ENCODE measurements around the gene NPFFR1. TPM values are rescaled to one million over a fixed set of nuclear protein-coding genes. Genes with fewer than 3 reads are reported as not detected.
"Not testable (repeated sequence)": the region's sequence is repeated elsewhere in the genome, so short reads cannot be mapped to it uniquely, and the experiment has no call there.

The NPFFR1 gene
- total RNA-seq, 1 donor from 2014 or later = not detected

DNA sequence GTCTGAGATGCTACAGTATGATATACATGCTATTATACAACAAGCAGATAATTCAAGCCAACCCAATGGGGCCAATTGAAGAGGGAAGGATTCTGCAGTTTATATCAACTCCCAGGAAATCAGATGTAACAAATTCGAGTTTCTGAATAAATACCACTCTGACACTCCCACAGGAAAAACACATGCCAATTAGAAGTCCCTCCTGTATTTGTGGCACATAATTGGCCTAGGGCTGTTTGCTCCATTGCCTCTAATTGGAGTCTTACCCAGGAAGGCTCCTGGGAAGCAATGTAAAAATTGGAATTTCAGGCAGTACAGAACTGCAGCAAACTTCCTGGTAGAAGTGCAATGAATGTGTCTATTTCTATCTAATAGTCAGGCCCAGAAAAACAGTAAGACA, 55.3 kb downstream of the NPFFR1 start:
- DNase-seq (ENCODE audit: low spot score) = no peak
- ATAC-seq = no peak

DNA sequence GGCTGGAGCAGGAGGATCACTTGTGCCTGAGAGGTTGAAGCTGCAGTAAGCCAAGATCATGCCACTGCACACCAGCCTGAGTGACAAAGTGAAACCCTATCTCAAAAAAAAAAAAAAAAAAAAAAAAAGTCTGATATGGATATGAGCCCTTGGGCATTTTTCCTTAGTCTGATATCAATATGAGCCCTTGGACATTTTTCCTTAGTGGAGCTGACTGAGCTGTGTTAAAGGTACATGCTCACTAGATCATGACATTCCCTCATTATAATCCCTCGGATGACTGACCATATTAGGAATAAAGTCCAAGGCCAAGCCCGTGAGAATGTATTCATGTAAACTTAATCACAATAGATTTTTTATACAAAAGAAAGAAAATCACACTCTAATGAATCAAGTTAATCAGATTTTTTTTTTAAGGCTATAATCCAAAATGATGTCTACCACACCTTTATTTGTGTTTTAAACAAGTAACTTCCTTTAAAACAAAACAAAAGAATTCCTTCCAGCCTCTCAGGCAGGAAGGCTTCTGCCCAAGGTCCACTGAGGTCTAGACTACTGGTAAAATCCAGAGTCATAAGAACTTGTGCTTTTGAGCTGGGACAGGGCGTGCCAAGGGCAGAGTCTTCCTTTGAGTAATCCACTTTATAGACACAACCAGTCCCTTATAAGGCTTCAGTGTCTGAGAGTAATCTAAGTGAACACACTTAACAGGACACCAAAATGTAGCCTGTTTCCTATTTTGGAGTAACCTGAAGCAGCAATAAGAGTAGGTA, 56.1 kb downstream of the NPFFR1 start:
- no peak for DNase-seq (ENCODE audit: low spot score)

DNA sequence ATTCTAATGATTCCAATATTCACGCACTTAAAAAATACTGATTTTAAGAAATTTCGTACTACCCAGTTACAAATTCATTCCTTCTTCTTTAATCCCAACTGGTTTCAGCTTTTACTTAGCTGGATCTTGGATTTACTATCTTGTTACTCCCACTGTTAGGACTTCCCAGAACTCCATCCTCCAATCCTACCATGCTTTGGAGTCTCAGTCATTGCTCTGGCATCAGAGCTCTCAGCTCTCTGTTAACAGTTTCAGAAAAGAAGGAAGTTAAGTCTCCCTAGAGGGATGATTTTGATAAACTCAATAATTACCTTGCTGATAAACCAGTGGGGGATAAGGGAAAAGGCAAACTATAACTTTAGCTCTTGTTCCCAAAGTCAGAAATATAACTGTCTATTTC, 60.1 kb downstream of the NPFFR1 start:
- no peak for DNase-seq (ENCODE audit: low spot score)
- no peak for ATAC-seq

More for the DNA sequence above, 56.1 kb downstream of the NPFFR1 start:
- ATAC-seq = no peak

DNA sequence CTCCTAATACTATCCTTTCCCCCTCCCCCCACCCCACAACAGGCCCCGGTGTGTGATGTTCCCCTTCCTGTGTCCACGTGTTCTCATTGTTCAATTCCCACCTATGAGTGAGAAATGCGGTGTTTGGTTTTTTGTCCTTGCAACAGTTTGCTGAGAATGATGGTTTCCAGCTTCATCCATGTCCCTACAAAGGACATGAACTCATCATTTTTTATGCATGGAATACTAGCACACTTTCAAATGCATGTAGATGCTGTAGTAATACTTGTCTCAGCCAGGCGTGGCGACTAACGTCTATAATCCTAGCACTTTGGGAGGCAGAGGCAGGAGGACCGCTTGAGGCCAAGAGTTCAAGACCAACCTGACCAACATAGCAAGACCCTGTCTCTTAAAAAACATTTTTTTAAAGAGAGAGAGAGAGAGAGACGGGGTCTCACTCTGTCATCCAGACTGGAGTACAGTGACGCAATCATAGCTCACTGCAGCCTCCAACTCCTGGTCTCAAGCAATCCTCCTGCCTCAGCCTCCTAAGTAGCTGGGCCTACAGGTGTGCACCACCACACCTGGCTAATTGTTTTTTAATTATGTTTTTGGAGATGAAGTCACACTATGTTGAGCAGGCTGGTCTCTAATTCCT, 60.9 kb downstream of the NPFFR1 start:
- not testable (repeated sequence) for ATAC-seq; DNase-seq (ENCODE audit: low spot score)

DNA sequence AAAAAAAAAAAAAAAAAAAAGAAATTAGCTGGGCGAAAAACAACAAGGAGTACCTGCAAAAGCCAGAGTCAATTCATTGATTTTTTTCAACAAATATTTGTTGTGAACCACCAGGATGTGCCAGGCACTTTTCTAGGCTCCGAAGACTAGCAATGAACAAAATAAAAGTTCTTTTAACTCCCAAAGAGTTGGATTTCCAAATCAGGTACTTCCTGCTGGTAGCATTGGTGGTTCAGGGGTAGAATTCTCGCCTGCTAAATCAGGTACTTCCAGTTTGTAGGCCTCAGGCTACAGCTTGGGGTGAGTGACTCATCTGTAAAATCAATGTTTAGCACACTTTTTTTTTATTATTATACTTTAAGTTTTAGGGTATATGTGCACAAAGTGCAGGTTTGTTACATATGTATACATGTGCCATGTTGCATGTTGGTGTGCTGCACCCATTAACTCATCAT, 61.4 kb downstream of the NPFFR1 start:
- DNase-seq (ENCODE audit: low spot score) (no peak), ATAC-seq (peak; percentile 75)

DNA sequence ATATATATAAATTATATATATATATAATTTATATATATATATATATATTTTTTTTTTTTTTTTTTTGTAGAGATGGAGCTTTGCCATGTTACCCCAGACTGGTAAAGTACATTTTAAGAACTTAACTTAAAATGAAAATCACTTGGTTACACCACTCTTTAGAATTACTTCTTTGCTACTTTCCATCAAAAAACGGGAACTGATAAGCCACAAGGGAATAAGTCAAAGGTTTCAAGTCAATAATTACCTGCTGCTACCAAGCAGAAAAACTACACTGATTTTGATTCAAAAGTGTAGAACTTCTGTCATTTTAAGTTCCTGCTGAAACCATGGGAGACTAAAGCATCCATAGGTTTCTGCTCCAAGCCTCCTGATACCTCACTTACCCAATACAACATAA, 62.8 kb downstream of the NPFFR1 start:
- DNase-seq (ENCODE audit: low spot score) (no peak), ATAC-seq (peak; percentile 15)

DNA sequence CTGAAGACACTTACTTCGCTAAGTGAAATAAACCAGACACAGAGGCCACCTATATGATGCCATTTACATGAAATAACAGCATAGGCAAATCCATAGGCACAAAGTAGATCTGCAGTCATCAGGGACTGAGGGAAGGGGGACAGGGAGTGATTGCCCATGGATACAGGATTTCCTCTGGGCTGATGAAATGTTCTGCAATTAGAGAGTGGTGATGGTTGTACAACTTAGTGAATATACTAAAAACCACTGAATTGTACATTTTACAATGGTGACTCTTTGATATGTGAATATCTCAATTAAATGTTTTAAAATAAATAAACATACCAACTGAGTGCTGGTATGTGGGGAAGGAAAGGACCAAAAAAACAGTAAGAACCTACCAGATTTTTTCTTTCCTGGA, 70.9 kb downstream of the NPFFR1 start:
- DNase-seq (ENCODE audit: low spot score) (no peak), ATAC-seq (no peak)

DNA sequence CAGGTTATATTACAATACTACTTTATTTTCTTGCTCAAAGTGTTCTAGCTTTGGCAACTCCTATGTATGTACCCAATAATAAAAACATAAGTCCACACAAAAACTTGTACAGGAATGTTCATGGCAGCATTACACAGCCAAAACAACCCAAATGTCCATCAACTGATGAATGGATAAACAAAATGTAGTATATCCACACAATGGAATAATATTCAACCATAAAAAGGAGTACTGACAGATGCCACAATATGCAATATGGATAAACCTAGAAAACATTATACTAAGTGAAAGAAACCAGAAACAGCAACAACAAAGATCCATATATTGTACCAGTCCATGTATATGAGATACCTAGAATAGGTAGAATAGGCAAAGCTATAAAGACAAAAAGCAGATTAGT, 71.5 kb downstream of the NPFFR1 start:
- no peak for DNase-seq (ENCODE audit: low spot score)
- ATAC-seq = no peak

DNA sequence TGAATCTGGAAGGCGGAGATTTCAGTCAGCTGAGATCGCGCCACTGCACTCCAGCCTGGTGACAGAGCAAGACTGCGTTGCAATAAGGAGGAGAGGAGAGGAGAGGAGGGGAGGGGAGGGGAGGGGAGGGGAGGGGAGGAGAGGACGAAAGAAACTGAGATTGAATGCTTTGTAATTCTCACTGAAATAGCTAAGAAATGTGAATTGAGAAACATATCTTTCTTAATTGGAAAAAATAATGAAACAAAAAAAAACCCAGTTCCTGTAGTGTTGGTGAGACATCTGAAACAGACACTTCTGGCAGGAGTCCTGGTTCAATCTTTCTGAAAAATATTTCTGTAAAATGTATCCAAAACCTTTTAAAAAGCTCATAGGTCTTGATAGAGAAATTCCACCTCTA, 77.0 kb downstream of the NPFFR1 start:
- DNase-seq (ENCODE audit: low spot score) = no peak
- ATAC-seq = no peak

DNA sequence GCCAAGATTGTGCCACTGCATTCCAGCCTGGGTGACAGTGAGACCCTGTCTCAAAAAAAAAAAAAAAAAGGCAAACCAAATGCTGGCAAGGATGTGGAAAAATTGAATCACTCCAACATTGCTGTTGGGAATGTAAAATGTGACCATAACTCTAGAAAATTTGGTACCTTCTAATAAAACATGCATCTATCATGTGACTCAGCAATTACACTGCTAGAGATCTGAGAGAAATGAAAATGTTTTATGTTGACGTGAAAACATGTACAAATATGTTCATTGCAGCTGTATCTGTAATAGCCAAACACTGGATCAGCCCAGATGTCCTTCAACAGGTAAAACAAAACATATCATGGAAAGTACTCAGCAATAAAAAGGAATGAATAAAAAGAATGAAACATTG, 82.7 kb downstream of the NPFFR1 start:
- ATAC-seq (no peak), DNase-seq (ENCODE audit: low spot score) (no peak)

DNA sequence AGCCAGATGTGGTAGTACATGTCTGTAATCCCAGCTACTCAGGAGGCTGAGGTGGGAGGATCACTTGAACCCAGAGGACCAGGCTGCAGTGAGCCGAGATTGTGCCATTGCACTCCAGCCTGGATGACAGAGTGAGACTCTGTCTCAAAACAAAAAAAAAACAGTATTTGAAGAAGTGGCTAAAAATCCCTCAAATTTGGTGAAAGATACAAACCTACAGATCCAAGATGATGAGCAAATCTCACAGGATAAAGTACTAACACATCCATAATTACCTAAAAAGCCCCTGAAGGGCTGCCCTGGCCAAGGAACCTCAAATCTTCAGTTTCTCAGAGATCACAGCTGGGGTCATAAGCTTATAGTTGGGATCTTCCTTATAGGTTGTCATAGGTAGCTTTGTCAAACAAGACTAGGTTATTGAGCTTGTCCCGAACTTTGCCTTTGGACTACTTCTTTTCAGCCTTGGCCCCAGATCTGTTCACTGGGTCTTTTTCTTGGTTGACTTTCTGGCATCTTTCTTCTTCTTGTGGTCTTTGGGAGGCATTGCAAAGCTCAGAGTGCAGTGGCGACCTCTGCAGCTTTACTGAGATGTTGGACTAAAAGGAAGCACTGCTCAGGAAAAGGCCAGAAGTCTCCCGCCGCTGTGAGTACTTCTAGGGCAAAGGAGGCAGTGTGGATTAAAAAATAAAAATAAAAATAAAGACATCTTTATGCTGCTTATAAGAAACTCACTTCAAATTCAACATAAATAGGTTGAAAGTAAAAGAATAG, 84.9 kb downstream of the NPFFR1 start:
- no peak for ATAC-seq
- DNase-seq (ENCODE audit: low spot score) = no peak

Other genes with a start within 250 kb of the NPFFR1 start
- gene MACROH2A2, start 231.2 kb downstream of the NPFFR1 start, total RNA-seq = 5.3 TPM
- 14.5 TPM for gene AIFM2, start 151.2 kb downstream of the NPFFR1 start, total RNA-seq
- gene TYSND1, start 137.3 kb downstream of the NPFFR1 start, total RNA-seq = 11.6 TPM
- gene SAR1A, start 113.5 kb downstream of the NPFFR1 start, total RNA-seq = 56.3 TPM
- 59.1 TPM for gene PPA1, start 50.6 kb downstream of the NPFFR1 start, total RNA-seq
- 16.6 TPM for gene LRRC20, start 98.6 kb upstream of the NPFFR1 start, total RNA-seq
- 59.2 TPM for gene EIF4EBP2, start 120.1 kb upstream of the NPFFR1 start, total RNA-seq
- not detected for gene NODAL, start 157.7 kb upstream of the NPFFR1 start, total RNA-seq
- 1.1 TPM for gene PALD1, start 194.8 kb upstream of the NPFFR1 start, total RNA-seq